HFFc6 (cell line): Measurements from ENCODE around the gene OSBPL10. TPM values are rescaled to one million over a fixed set of nuclear protein-coding genes. Genes with fewer than 3 reads are reported as not detected.

Experiments
- DNase-seq: peaks from one replicate; pipeline ENCODE4 v3.0.0-alpha.2; 2018
- H3K27ac Mint-ChIP-seq: 2 replicates; pipeline ENCODE4 v1.8.0; 2020; ENCODE audit warnings: mild to moderate bottlenecking, mixed read lengths
- H3K27me3 Mint-ChIP-seq: 2 replicates; pipeline ENCODE4 v1.8.0; 2021; ENCODE audit warnings: mild to moderate bottlenecking, moderate library complexity, mixed read lengths; ENCODE audit not compliant: insufficient read depth
- H3K36me3 Mint-ChIP-seq: 2 replicates; pipeline ENCODE4 v1.8.0; 2021; ENCODE audit warnings: low read depth, mixed read lengths
- H3K4me1 Mint-ChIP-seq: 2 replicates; pipeline ENCODE4 v1.8.0; 2020; ENCODE audit warnings: low read depth, mixed read lengths
- H3K4me3 Mint-ChIP-seq: 2 replicates; pipeline ENCODE4 v1.8.0; 2020; ENCODE audit warnings: mild to moderate bottlenecking, moderate library complexity, mixed read lengths
- H3K9me3 Mint-ChIP-seq: 2 replicates; pipeline ENCODE4 v1.8.0; 2020; ENCODE audit warnings: mild to moderate bottlenecking, mixed read lengths
- CTCF ChIP-seq: fragments of 200-600 bp; sonication (generic); IDR thresholded peaks from 2 replicates; pipeline ENCODE4 v1.5.0; 2021; ENCODE audit warnings: antibody characterized with exemption, mild to moderate bottlenecking
- total RNA-seq, 6 experiments: library from RNA; stranded (reverse); fragmentation: NEBNext Ultra II Directional; extraction: Animal tissue kit (Norgen Biotek cat#: 25700); gene quantifications; 2 replicates in 1 of 6; 3 replicates in 5 of 6; pipeline ENCODE4 v1.2.3, GENCODE V29; 2021

Gene OSBPL10
- total RNA-seq, 6 experiments from 2014 or later = 7.3 to 8.9 (median 8.6) TPM

- TF ChIP-seq CTCF = no peak
- H3K9me3 Mint-ChIP-seq = no peaks in the 10 kb centered on the region
- H3K36me3 Mint-ChIP-seq = no peaks in the 10 kb centered on the region
- peaks cover 20% of the 10 kb centered on the region for H3K4me1 Mint-ChIP-seq
- H3K27me3 Mint-ChIP-seq = peaks cover 1% of the 10 kb centered on the region; the same call in 1 of the 2 replicates
- H3K4me3 Mint-ChIP-seq = no peak overlapping the region
- DNase-seq = no peak
- no peak overlapping the region for H3K27ac Mint-ChIP-seq
Observed at GRCh38 chr3:31707286-31707685, 273.8 kb downstream of the OSBPL10 start.

GRCh38 chr3:31705736-31706135 is 275.3 kb downstream of the OSBPL10 start:
- no peak for TF ChIP-seq CTCF
- H3K4me3 Mint-ChIP-seq = no peak overlapping the region
- H3K4me1 Mint-ChIP-seq = peaks cover 20% of the 10 kb centered on the region
- H3K27me3 Mint-ChIP-seq = peaks cover 2% of the 10 kb centered on the region; the same call in 1 of the 2 replicates
- H3K36me3 Mint-ChIP-seq = no peaks in the 10 kb centered on the region
- H3K9me3 Mint-ChIP-seq = no peaks in the 10 kb centered on the region
- H3K27ac Mint-ChIP-seq = no peak overlapping the region
- no peak for DNase-seq

GRCh38 chr3:31704591-31705179 is 276.4 kb downstream of the OSBPL10 start:
- Mint-ChIP-seq H3K4me3 (peak overlapping the region; percentile 18), H3K4me1 (peaks cover 21% of the 10 kb centered on the region), H3K27ac (peak overlapping the region; percentile 32), H3K27me3 (peaks cover 2% of the 10 kb centered on the region; the same call in 1 of the 2 replicates), H3K9me3 (no peaks in the 10 kb centered on the region), H3K36me3 (no peaks in the 10 kb centered on the region)
- no peak for TF ChIP-seq CTCF
- peak; percentile 43 for DNase-seq

GRCh38 chr3:31704156-31704555 is 276.9 kb downstream of the OSBPL10 start:
- H3K4me1 Mint-ChIP-seq = peaks cover 26% of the 10 kb centered on the region
- H3K27ac Mint-ChIP-seq = no peak overlapping the region
- no peaks in the 10 kb centered on the region for H3K36me3 Mint-ChIP-seq
- DNase-seq = no peak
- H3K27me3 Mint-ChIP-seq = peaks cover 2% of the 10 kb centered on the region; the same call in 1 of the 2 replicates
- H3K4me3 Mint-ChIP-seq = no peak overlapping the region
- TF ChIP-seq CTCF = no peak
- H3K9me3 Mint-ChIP-seq = no peaks in the 10 kb centered on the region

- Mint-ChIP-seq H3K27me3 (peaks cover 2% of the 10 kb centered on the region; the same call in 1 of the 2 replicates), H3K4me3 (no peak overlapping the region), H3K27ac (no peak overlapping the region), H3K9me3 (no peaks in the 10 kb centered on the region), H3K4me1 (peaks cover 26% of the 10 kb centered on the region), H3K36me3 (peaks cover 7% of the 10 kb centered on the region; the same call in 1 of the 2 replicates)
- TF ChIP-seq CTCF = no peak
- no peak for DNase-seq
Observed at GRCh38 chr3:31701286-31701685, 279.8 kb downstream of the OSBPL10 start.
